Measurements from ENCODE around the gene ANXA11.

DNA sequence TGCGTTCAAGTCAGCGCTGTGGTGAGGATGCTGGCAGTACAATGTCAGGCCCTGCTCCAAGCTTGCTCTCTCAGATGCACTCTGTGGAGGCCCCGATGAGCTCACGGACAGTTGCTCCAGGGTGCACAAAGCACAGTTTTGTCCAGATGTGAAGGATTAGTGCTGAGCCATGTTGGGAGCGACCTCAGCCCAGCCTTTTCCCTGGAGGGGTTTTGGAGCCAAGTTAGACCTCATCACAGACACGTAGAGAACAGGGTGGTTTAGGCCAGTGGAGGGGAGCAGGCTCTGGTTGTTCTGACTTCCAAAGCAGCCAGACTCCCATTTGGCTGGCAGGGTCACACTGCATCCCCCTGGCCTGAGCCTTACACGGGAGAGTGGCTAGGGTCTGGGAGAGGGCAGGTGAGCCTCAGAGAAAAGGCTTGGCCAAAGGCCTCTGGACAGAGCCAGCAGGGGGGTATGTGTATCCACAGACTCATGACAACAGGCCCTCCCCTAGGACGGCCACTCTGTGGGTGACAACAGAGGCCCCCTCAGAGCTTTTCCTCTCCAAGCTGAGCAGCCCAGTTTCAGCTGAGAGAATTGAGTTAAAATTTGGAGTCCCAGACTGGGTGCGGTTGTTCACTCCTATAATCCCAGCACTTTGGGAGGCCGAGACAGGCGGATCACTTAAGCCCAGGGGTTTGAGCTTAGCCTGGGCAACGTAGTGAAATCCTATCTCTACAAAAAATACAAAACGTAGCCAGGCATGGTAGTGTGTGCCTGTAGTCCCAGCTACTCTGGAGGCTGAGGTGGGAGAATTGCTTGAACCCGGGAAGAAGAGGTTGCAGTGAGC, 68.1 kb downstream of the ANXA11 start:
- TF ChIP-seq, protein P1, sequence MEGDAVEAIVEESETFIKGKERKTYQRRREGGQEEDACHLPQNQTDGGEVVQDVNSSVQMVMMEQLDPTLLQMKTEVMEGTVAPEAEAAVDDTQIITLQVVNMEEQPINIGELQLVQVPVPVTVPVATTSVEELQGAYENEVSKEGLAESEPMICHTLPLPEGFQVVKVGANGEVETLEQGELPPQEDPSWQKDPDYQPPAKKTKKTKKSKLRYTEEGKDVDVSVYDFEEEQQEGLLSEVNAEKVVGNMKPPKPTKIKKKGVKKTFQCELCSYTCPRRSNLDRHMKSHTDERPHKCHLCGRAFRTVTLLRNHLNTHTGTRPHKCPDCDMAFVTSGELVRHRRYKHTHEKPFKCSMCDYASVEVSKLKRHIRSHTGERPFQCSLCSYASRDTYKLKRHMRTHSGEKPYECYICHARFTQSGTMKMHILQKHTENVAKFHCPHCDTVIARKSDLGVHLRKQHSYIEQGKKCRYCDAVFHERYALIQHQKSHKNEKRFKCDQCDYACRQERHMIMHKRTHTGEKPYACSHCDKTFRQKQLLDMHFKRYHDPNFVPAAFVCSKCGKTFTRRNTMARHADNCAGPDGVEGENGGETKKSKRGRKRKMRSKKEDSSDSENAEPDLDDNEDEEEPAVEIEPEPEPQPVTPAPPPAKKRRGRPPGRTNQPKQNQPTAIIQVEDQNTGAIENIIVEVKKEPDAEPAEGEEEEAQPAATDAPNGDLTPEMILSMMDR (IDR thresholded peaks at IDR 0.05): no peak
- TF ChIP-seq POLR2AphosphoS5 (IDR thresholded peaks at IDR 0.05): no peak
- no peak for TF ChIP-seq EP300 (IDR thresholded peaks at IDR 0.05; ENCODE audit: low read depth)
- no peak for TF ChIP-seq POLR2A (IDR thresholded peaks at IDR 0.05)
